Testis (tissue), 2 donors: ENCODE results near the gene BSPRY.

Experiments
- CTCF ChIP-seq, 3 experiments: fragments of 450-650 bp in 2 of 3; fragments of 200-600 bp in 1 of 3; sonication (generic) in 1 of 3; IDR thresholded peaks; one replicate each; pipeline ENCODE4 v1.5.1; 2016 to 2019; ENCODE audit warnings: antibody characterized with exemption in 3 of 3, mild to moderate bottlenecking in 2 of 3, moderate library complexity in 1 of 3
- POLR2A ChIP-seq: fragments of 450-650 bp; IDR thresholded peaks from one replicate; pipeline ENCODE4 v1.6.1; 2017; ENCODE audit warnings: antibody characterized with exemption, mild to moderate bottlenecking, moderate library complexity

DNA sequence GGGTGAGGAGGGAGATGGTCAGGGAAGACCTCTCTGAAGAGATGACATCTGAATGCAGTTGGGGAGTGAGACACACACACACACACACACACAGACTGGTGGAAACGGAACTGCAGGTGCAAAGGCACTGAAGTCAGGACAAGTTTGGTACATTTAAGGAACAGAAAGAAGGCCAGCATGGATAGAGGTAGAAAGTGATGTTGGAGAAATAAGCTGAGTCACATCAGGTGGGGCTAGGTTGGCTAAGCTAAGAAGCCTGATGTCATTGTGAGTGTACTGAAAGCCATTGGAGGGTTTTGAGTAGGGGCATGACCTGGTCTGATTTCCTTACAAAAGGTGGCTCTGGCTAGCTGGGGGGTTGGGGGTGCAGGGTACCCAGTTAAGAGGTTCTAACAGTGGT lies 3.1 kb downstream of the BSPRY start:
- no peak for TF ChIP-seq POLR2A
- no peak for TF ChIP-seq CTCF (IDR thresholded peaks at IDR 0.05)
